ENCODE results near the gene AADAC. TPM values are rescaled to one million over a fixed set of nuclear protein-coding genes. Genes with fewer than 3 reads are reported as not detected.
"Not testable (repeated sequence)": the region's sequence is repeated elsewhere in the genome, so short reads cannot be mapped to it uniquely, and the experiment has no call there.

Gene AADAC
- not detected for total RNA-seq

GRCh38 chr3:151813799-151814198, at the start of gene AADAC:
AADAC (plus strand) TSS chr3:151814116; CDS start chr3:151814163, 47 bp downstream.
- no peaks in the 10 kb centered on the region for H3K4me1 Mint-ChIP-seq
- no peak within 1 kb of the TSS for H3K27ac Mint-ChIP-seq
- H3K36me3 Mint-ChIP-seq: no peaks in the 10 kb centered on the region
- no peaks in the 10 kb centered on the region for H3K9me3 Mint-ChIP-seq
- H3K27me3 Mint-ChIP-seq: peaks cover 8% of the 10 kb centered on the region
- no peak within 1 kb of the TSS for H3K4me3 Mint-ChIP-seq
- no peak for DNase-seq

GRCh38 chr3:151764699-151765098, 49.2 kb upstream of the AADAC start:
- H3K4me3 Mint-ChIP-seq, DNase-seq, H3K27ac Mint-ChIP-seq, H3K4me1 Mint-ChIP-seq, H3K27me3 Mint-ChIP-seq, H3K36me3 Mint-ChIP-seq, H3K9me3 Mint-ChIP-seq: not testable (repeated sequence)

- Mint-ChIP-seq H3K27ac (no peak overlapping the region), H3K9me3 (no peaks in the 10 kb centered on the region), H3K36me3 (no peaks in the 10 kb centered on the region), H3K4me1 (no peaks in the 10 kb centered on the region), H3K27me3 (no peaks in the 10 kb centered on the region), H3K4me3 (no peak overlapping the region)
- DNase-seq: no peak
Measured at GRCh38 chr3:151765685-151766084, 48.2 kb upstream of the AADAC start.

GRCh38 chr3:151766454-151766853, 47.5 kb upstream of the AADAC start:
- no peak for DNase-seq
- Mint-ChIP-seq H3K4me3 (no peak overlapping the region), H3K36me3 (no peaks in the 10 kb centered on the region), H3K27ac (no peak overlapping the region), H3K9me3 (no peaks in the 10 kb centered on the region), H3K4me1 (no peaks in the 10 kb centered on the region), H3K27me3 (no peaks in the 10 kb centered on the region)

GRCh38 chr3:151768393-151768930, 45.5 kb upstream of the AADAC start:
- DNase-seq: no peak
- Mint-ChIP-seq H3K36me3 (no peaks in the 10 kb centered on the region), H3K4me1 (no peaks in the 10 kb centered on the region), H3K27me3 (no peaks in the 10 kb centered on the region), H3K27ac (no peak overlapping the region), H3K4me3 (no peak overlapping the region), H3K9me3 (no peaks in the 10 kb centered on the region)

- H3K27me3 Mint-ChIP-seq: no peaks in the 10 kb centered on the region
Measured at GRCh38 chr3:151769175-151769574, 44.7 kb upstream of the AADAC start.

GRCh38 chr3:151770956-151771355, 43.0 kb upstream of the AADAC start:
- no peaks in the 10 kb centered on the region for H3K9me3 Mint-ChIP-seq
- no peak overlapping the region for H3K27ac Mint-ChIP-seq

More at GRCh38 chr3:151769175-151769574, 44.7 kb upstream of the AADAC start:
- no peaks in the 10 kb centered on the region for H3K36me3 Mint-ChIP-seq
- no peaks in the 10 kb centered on the region for H3K9me3 Mint-ChIP-seq
- H3K4me3 Mint-ChIP-seq: no peak overlapping the region
- no peak overlapping the region for H3K27ac Mint-ChIP-seq
- DNase-seq: no peak
- H3K4me1 Mint-ChIP-seq: no peaks in the 10 kb centered on the region

GRCh38 chr3:151772825-151773480, 41.0 kb upstream of the AADAC start:
- H3K4me3 Mint-ChIP-seq: no peak overlapping the region
- DNase-seq: no peak
- no peaks in the 10 kb centered on the region for H3K4me1 Mint-ChIP-seq

More at GRCh38 chr3:151770956-151771355, 43.0 kb upstream of the AADAC start:
- Mint-ChIP-seq H3K36me3 (no peaks in the 10 kb centered on the region), H3K4me3 (no peak overlapping the region), H3K4me1 (no peaks in the 10 kb centered on the region), H3K27me3 (no peaks in the 10 kb centered on the region)
- no peak for DNase-seq

GRCh38 chr3:151774235-151774634, 39.7 kb upstream of the AADAC start:
- no peaks in the 10 kb centered on the region for H3K36me3 Mint-ChIP-seq
- H3K27me3 Mint-ChIP-seq: no peaks in the 10 kb centered on the region

More at GRCh38 chr3:151772825-151773480, 41.0 kb upstream of the AADAC start:
- H3K36me3 Mint-ChIP-seq: no peaks in the 10 kb centered on the region
- H3K9me3 Mint-ChIP-seq: no peaks in the 10 kb centered on the region
- H3K27ac Mint-ChIP-seq: no peak overlapping the region
- H3K27me3 Mint-ChIP-seq: no peaks in the 10 kb centered on the region

GRCh38 chr3:151774910-151775309, 39.0 kb upstream of the AADAC start:
- Mint-ChIP-seq H3K4me3 (no peak overlapping the region), H3K27me3 (no peaks in the 10 kb centered on the region)

More at GRCh38 chr3:151774235-151774634, 39.7 kb upstream of the AADAC start:
- no peaks in the 10 kb centered on the region for H3K4me1 Mint-ChIP-seq
- H3K27ac Mint-ChIP-seq: no peak overlapping the region
- no peak for DNase-seq
- H3K4me3 Mint-ChIP-seq: no peak overlapping the region
- H3K9me3 Mint-ChIP-seq: no peaks in the 10 kb centered on the region

GRCh38 chr3:151775314-151776258, 38.3 kb upstream of the AADAC start:
- H3K27me3 Mint-ChIP-seq: peaks cover 4% of the 10 kb centered on the region
- no peak for DNase-seq
- H3K27ac Mint-ChIP-seq: no peak overlapping the region
- no peaks in the 10 kb centered on the region for H3K9me3 Mint-ChIP-seq
- no peaks in the 10 kb centered on the region for H3K4me1 Mint-ChIP-seq
- H3K36me3 Mint-ChIP-seq: no peaks in the 10 kb centered on the region
- H3K4me3 Mint-ChIP-seq: no peak overlapping the region

More at GRCh38 chr3:151774910-151775309, 39.0 kb upstream of the AADAC start:
- Mint-ChIP-seq H3K27ac (no peak overlapping the region), H3K4me1 (no peaks in the 10 kb centered on the region), H3K36me3 (no peaks in the 10 kb centered on the region), H3K9me3 (no peaks in the 10 kb centered on the region)
- no peak for DNase-seq

GRCh38 chr3:151776259-151776740, 37.6 kb upstream of the AADAC start:
- H3K9me3 Mint-ChIP-seq: no peaks in the 10 kb centered on the region
- H3K27ac Mint-ChIP-seq: no peak overlapping the region
- DNase-seq: no peak
- H3K36me3 Mint-ChIP-seq: no peaks in the 10 kb centered on the region
- H3K4me3 Mint-ChIP-seq: no peak overlapping the region
- no peaks in the 10 kb centered on the region for H3K4me1 Mint-ChIP-seq
- peaks cover 4% of the 10 kb centered on the region for H3K27me3 Mint-ChIP-seq

GRCh38 chr3:151777880-151778279, 36.0 kb upstream of the AADAC start:
- H3K9me3 Mint-ChIP-seq: no peaks in the 10 kb centered on the region
- no peak overlapping the region for H3K27ac Mint-ChIP-seq
- H3K27me3 Mint-ChIP-seq: peaks cover 4% of the 10 kb centered on the region
- DNase-seq: no peak
- no peak overlapping the region for H3K4me3 Mint-ChIP-seq
- H3K4me1 Mint-ChIP-seq: no peaks in the 10 kb centered on the region
- H3K36me3 Mint-ChIP-seq: no peaks in the 10 kb centered on the region

GRCh38 chr3:151787626-151788025, 26.3 kb upstream of the AADAC start:
- peaks cover 3% of the 10 kb centered on the region for H3K27me3 Mint-ChIP-seq
- no peak overlapping the region for H3K4me3 Mint-ChIP-seq
- no peak for DNase-seq
- no peaks in the 10 kb centered on the region for H3K36me3 Mint-ChIP-seq
- H3K27ac Mint-ChIP-seq: no peak overlapping the region
- H3K4me1 Mint-ChIP-seq: no peaks in the 10 kb centered on the region
- no peaks in the 10 kb centered on the region for H3K9me3 Mint-ChIP-seq

GRCh38 chr3:151788401-151788800, 25.5 kb upstream of the AADAC start:
- H3K27ac Mint-ChIP-seq: no peak overlapping the region
- H3K36me3 Mint-ChIP-seq: no peaks in the 10 kb centered on the region
- DNase-seq: no peak
- H3K4me1 Mint-ChIP-seq: no peaks in the 10 kb centered on the region
- no peaks in the 10 kb centered on the region for H3K9me3 Mint-ChIP-seq
- H3K4me3 Mint-ChIP-seq: no peak overlapping the region
- H3K27me3 Mint-ChIP-seq: peaks cover 3% of the 10 kb centered on the region
